Ovary (tissue), 3 donors: ENCODE results near the gene ARID5A.

ENCODE experiments used
- CTCF ChIP-seq, 3 donors: fragments of 450-650 bp in 2 of 3; fragments of 200-600 bp in 1 of 3; IDR thresholded peaks; one replicate each; pipeline versions ENCODE4 v1.5.1 to v1.8.0; 2016 to 2022; ENCODE audit warnings: antibody characterized with exemption in 3 of 3, mild to moderate bottlenecking in 1 of 3
- POLR2A ChIP-seq: fragments of 450-650 bp; IDR thresholded peaks from one replicate; pipeline ENCODE4 v1.6.1; 2017; ENCODE audit warnings: antibody characterized with exemption, mild to moderate bottlenecking, moderate library complexity
- donor health status: DM: no; HTN: no; CAD: no.

DNA sequence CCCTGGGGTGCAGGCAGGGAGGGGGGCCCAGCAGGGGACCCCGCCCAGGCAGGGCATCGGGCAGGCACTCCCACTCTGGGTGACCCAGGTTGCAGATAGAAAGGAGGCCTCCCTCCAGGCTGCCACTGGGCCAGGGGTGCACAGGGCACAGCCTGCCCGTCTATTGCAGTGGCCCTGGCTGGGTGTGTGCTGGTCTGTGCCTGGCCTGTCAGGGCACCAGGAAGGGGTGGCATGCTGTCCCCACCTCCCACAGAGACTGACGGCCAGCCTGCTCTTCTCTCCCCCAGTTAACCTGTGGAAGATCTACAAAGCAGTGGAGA, 12.9 kb downstream of the ARID5A start:
- TF ChIP-seq CTCF (IDR thresholded peaks at IDR 0.05), result no peak
- no peak for TF ChIP-seq POLR2A
